HEK293T (cell line): Measurements from ENCODE around the gene NID2.

Experiments
- CTCF ChIA-PET: fragments of 350-600 bp; formaldehyde crosslinking; extraction: SDS; loops from one replicate; lab custom pipeline; 2021; ENCODE audit warnings: antibody characterized with exemption, inconsistent platforms; lab: Yijun Ruan, JAX
- POLR2A ChIA-PET: fragments of 350-600 bp; formaldehyde crosslinking; extraction: SDS; loops from one replicate; lab custom pipeline; 2020; ENCODE audit warnings: antibody characterized with exemption, inconsistent platforms; lab: Yijun Ruan, JAX
- DNase-seq: peaks from one replicate; pipeline ENCODE4 v3.0.0; 2012; ENCODE audit warnings: mixed read lengths; ENCODE audit errors: extremely low spot score
- ARNT ChIP-seq: fragments of 450-650 bp; IDR thresholded peaks from 2 replicates; pipeline ENCODE4 v1.6.1; 2017; ENCODE audit warnings: mild to moderate bottlenecking
- BHLHE40 ChIP-seq: fragments of 450-650 bp; IDR thresholded peaks from 2 replicates; pipeline ENCODE4 v1.6.1; 2016; ENCODE audit warnings: mild to moderate bottlenecking, moderate library complexity, borderline replicate concordance
- CTBP1 ChIP-seq: fragments of 450-650 bp; IDR thresholded peaks from 2 replicates; pipeline ENCODE4 v1.6.1; 2016; ENCODE audit warnings: borderline replicate concordance
- ELF4 ChIP-seq: fragments of 450-650 bp; IDR thresholded peaks from 2 replicates; pipeline ENCODE4 v1.6.1; 2017; ENCODE audit warnings: antibody characterized with exemption
- FOXA1 ChIP-seq: fragments of 450-650 bp; IDR thresholded peaks from 2 replicates; pipeline ENCODE4 v1.6.1; 2016; ENCODE audit warnings: mild to moderate bottlenecking
- FOXK2 ChIP-seq: fragments of 450-650 bp; IDR thresholded peaks from 2 replicates; pipeline ENCODE4 v1.6.1; 2016; ENCODE audit warnings: mild to moderate bottlenecking
- FOXM1 ChIP-seq: fragments of 450-650 bp; IDR thresholded peaks from 2 replicates; pipeline ENCODE4 v1.6.1; 2017; ENCODE audit warnings: mild to moderate bottlenecking, borderline replicate concordance
- HDGF ChIP-seq: fragments of 450-650 bp; IDR thresholded peaks from 2 replicates; pipeline ENCODE4 v1.6.1; 2017; ENCODE audit warnings: antibody characterized with exemption, borderline replicate concordance
- L3MBTL2 ChIP-seq: fragments of 450-650 bp; conservative IDR thresholded peaks from 2 replicates; pipeline ENCODE4 v1.6.1; 2016; ENCODE audit warnings: mild to moderate bottlenecking
- LEF1 ChIP-seq: fragments of 450-650 bp; IDR thresholded peaks from 2 replicates; pipeline ENCODE4 v1.6.1; 2017; ENCODE audit warnings: mild to moderate bottlenecking, borderline replicate concordance
- NFRKB ChIP-seq: fragments of 450-650 bp; IDR thresholded peaks from 2 replicates; pipeline ENCODE4 v1.6.1; 2016; ENCODE audit warnings: mild to moderate bottlenecking, moderate library complexity
- PKNOX1 ChIP-seq: fragments of 450-650 bp; IDR thresholded peaks from 2 replicates; pipeline ENCODE4 v1.6.1; 2016
- SP1 ChIP-seq: fragments of 450-650 bp; IDR thresholded peaks from 2 replicates; pipeline ENCODE4 v1.6.1; 2017
- SUZ12 ChIP-seq: fragments of 450-650 bp; IDR thresholded peaks from 2 replicates; pipeline ENCODE4 v1.6.1; 2016; ENCODE audit warnings: mild to moderate bottlenecking
- TARDBP ChIP-seq: fragments of 450-650 bp; IDR thresholded peaks from 2 replicates; pipeline ENCODE4 v1.6.1; 2016
- ZNF384 ChIP-seq: fragments of 450-650 bp; IDR thresholded peaks from 2 replicates; pipeline ENCODE4 v1.6.1; 2016

The NID2 gene

GRCh38 chr14:52068615-52069306 lies at the start of gene NID2:
NID2 (minus strand) TSS chr14:52069059; CDS start chr14:52068994, 65 bp downstream.
- CTCF ChIA-PET: interaction anchor here (0.9 to 1.2 kb wide), 4 partner anchors 13 to 23 kb away, joined by 3 to 5 read pairs (median 4); no protein-coding TSS in a partner anchor
- DNase-seq: peak; percentile 89
- TF ChIP-seq L3MBTL2: peak; percentile 57
- no peak for TF ChIP-seq LEF1
- no peak for TF ChIP-seq ELF4
- no peak for TF ChIP-seq FOXK2
- TF ChIP-seq FOXM1: no peak
- POLR2A ChIA-PET: interaction anchor here (0.9 to 2.2 kb wide), 10 partner anchors 8 to 79 kb away, joined by 3 to 14 read pairs (median 4); partner anchors contain the start of gene RTRAF

- no peak for TF ChIP-seq LEF1
- no peak for TF ChIP-seq SP1
- TF ChIP-seq FOXM1: no peak
- no peak for TF ChIP-seq HDGF
- no peak for TF ChIP-seq FOXA1
- no peak for TF ChIP-seq NFRKB
- TF ChIP-seq PKNOX1: no peak
- no peak for TF ChIP-seq SUZ12
- no peak for TF ChIP-seq BHLHE40
- TF ChIP-seq TARDBP: no peak
- no peak for TF ChIP-seq ELF4
- no peak for TF ChIP-seq ZNF384
- no peak for TF ChIP-seq CTBP1
- no peak for TF ChIP-seq L3MBTL2
- no peak for TF ChIP-seq FOXK2
- TF ChIP-seq ARNT: no peak
- POLR2A ChIA-PET: no interaction called here
- DNase-seq: no peak
- CTCF ChIA-PET: interaction anchor here (1.3 kb wide), 1 partner anchor 46 kb away, joined by 3 read pairs; no protein-coding TSS in a partner anchor
Measured at GRCh38 chr14:52117111-52117832, 48.4 kb upstream of the NID2 start.

GRCh38 chr14:52115286-52115685 lies 46.4 kb upstream of the NID2 start:
- no peak for TF ChIP-seq ELF4
- TF ChIP-seq LEF1: no peak
- no peak for TF ChIP-seq FOXA1
- TF ChIP-seq ZNF384: no peak
- ChIA-PET CTCF (no interaction called here), POLR2A (no interaction called here)
- DNase-seq: no peak

GRCh38 chr14:52112336-52113018 lies 43.6 kb upstream of the NID2 start:
- TF ChIP-seq ARNT (no peak), L3MBTL2 (no peak), LEF1 (no peak), HDGF (no peak), FOXA1 (no peak), ZNF384 (no peak), CTBP1 (no peak), SUZ12 (no peak), NFRKB (no peak), BHLHE40 (no peak), FOXK2 (no peak), PKNOX1 (no peak)
- CTCF ChIA-PET: interaction anchor here (0.6 kb wide), 1 partner anchor 23 kb away, joined by 3 read pairs; no protein-coding TSS in a partner anchor
- POLR2A ChIA-PET: no interaction called here

GRCh38 chr14:52111583-52111982 lies 42.7 kb upstream of the NID2 start:
- no peak for DNase-seq
- ChIA-PET POLR2A (no interaction called here), CTCF (interaction anchor here (0.6 kb wide), 1 partner anchor 24 kb away, joined by 3 read pairs; no protein-coding TSS in a partner anchor)

More at GRCh38 chr14:52112336-52113018, 43.6 kb upstream of the NID2 start:
- no peak for DNase-seq

GRCh38 chr14:52110441-52111086 lies 41.7 kb upstream of the NID2 start:
- TF ChIP-seq L3MBTL2 (no peak), CTBP1 (no peak), BHLHE40 (no peak), FOXA1 (no peak), FOXK2 (no peak), ELF4 (no peak), TARDBP (no peak), ZNF384 (no peak), PKNOX1 (no peak), HDGF (no peak), SP1 (no peak), NFRKB (no peak), ARNT (no peak), FOXM1 (no peak), LEF1 (no peak), SUZ12 (no peak)
- POLR2A ChIA-PET: no interaction called here
- no peak for DNase-seq
- CTCF ChIA-PET: no interaction called here

More at GRCh38 chr14:52111583-52111982, 42.7 kb upstream of the NID2 start:
- TF ChIP-seq FOXA1 (no peak), ZNF384 (no peak), NFRKB (no peak), FOXK2 (no peak), BHLHE40 (no peak)
